Stimulated activated CD4-positive, alpha-beta T cell treated with anti-CD3 and anti-CD28 coated beads, Interleukin-1b, Interleukin-23, amount 100 ng/mL, for 1 hour (primary cell): ENCODE data around the gene BCAS3.
"Not testable (repeated sequence)": the region's sequence is repeated elsewhere in the genome, so short reads cannot be mapped to it uniquely, and the experiment has no call there.

Source experiments
- DNase-seq, 2 donors: peaks; one replicate each; pipeline ENCODE4 v3.0.0-alpha.2; 2020; ENCODE audit warnings: low read depth in 2 of 2

The BCAS3 gene

GRCh38 chr17:61127960-61128359 lies 450.3 kb downstream of the BCAS3 start:
- no peak for DNase-seq

- no peak for DNase-seq
Measured at GRCh38 chr17:61128661-61129115, 451.0 kb downstream of the BCAS3 start.

GRCh38 chr17:61129267-61130254 lies 451.9 kb downstream of the BCAS3 start:
- DNase-seq = no peak

- DNase-seq = no peak
Measured at GRCh38 chr17:61130330-61130729, 452.7 kb downstream of the BCAS3 start.

GRCh38 chr17:61131585-61131984 lies 453.9 kb downstream of the BCAS3 start:
- DNase-seq = no peak

GRCh38 chr17:61132524-61132923 lies 454.9 kb downstream of the BCAS3 start:
- no peak for DNase-seq

- DNase-seq = no peak
Measured at GRCh38 chr17:61133853-61134252, 456.2 kb downstream of the BCAS3 start.

GRCh38 chr17:61134551-61135235 lies 457.0 kb downstream of the BCAS3 start:
- no peak for DNase-seq

- DNase-seq = no peak
Measured at GRCh38 chr17:61135782-61136181, 458.1 kb downstream of the BCAS3 start.

GRCh38 chr17:61136296-61136695 lies 458.6 kb downstream of the BCAS3 start:
- no peak for DNase-seq

- DNase-seq = peak in 1 of 2 donors; percentile 3
Measured at GRCh38 chr17:61139219-61139618, 461.6 kb downstream of the BCAS3 start.

- no peak for DNase-seq
Measured at GRCh38 chr17:61140081-61140786, 462.6 kb downstream of the BCAS3 start.

- no peak for DNase-seq
Measured at GRCh38 chr17:61143026-61143425, 465.4 kb downstream of the BCAS3 start.

GRCh38 chr17:61144137-61144536 lies 466.5 kb downstream of the BCAS3 start:
- DNase-seq = no peak

GRCh38 chr17:61144617-61145564 lies 467.2 kb downstream of the BCAS3 start:
- DNase-seq = no peak

- not testable (repeated sequence) for DNase-seq
Measured at GRCh38 chr17:61146833-61147232, 469.2 kb downstream of the BCAS3 start.

- DNase-seq = no peak
Measured at GRCh38 chr17:61149106-61149825, 471.6 kb downstream of the BCAS3 start.

- DNase-seq = no peak
Measured at GRCh38 chr17:61149862-61150362, 472.3 kb downstream of the BCAS3 start.

GRCh38 chr17:61150686-61151299 lies 473.1 kb downstream of the BCAS3 start:
- DNase-seq = no peak

- no peak for DNase-seq
Measured at GRCh38 chr17:61152898-61153297, 475.2 kb downstream of the BCAS3 start.
